Neural cell (in vitro differentiated cells): Measurements from ENCODE around the gene PEAK1. TPM values are rescaled to one million over a fixed set of nuclear protein-coding genes. Genes with fewer than 3 reads are reported as not detected.

Experiments
- H2AFZ ChIP-seq: fragments of 200-600, 300-800 bp; sonication (generic), shearing (Covaris generic); 2 replicates; pipeline ENCODE4 v1.6.0; 2014; ENCODE audit warnings: low read depth, mild to moderate bottlenecking, antibody characterized with exemption, low read length, moderate library complexity
- H3F3A ChIP-seq: fragments of 200-600 bp; shearing (Covaris generic); 2 replicates; pipeline ENCODE4 v1.6.1; 2016; ENCODE audit warnings: mild to moderate bottlenecking, moderate library complexity, mixed read lengths, antibody characterized with exemption, low read length; ENCODE audit not compliant: insufficient read depth, poor library complexity, severe bottlenecking
- H3K27ac ChIP-seq: fragments of 200-600, 300-800 bp; sonication (generic), shearing (Covaris generic); 2 replicates; pipeline ENCODE4 v1.5.1; 2014; ENCODE audit warnings: mild to moderate bottlenecking, low read length, moderate library complexity
- H3K27me3 ChIP-seq: fragments of 300-800, 200-600 bp; sonication (generic), shearing (Covaris generic); 2 replicates; pipeline ENCODE4 v1.6.0; 2014; ENCODE audit warnings: mild to moderate bottlenecking, low read depth, low read length, moderate library complexity; ENCODE audit not compliant: insufficient read depth
- H3K36me3 ChIP-seq: fragments of 300-800, 200-600 bp; sonication (generic), shearing (Covaris generic); 2 replicates; pipeline ENCODE4 v1.5.1; 2014; ENCODE audit warnings: mild to moderate bottlenecking, antibody characterized with exemption, low read length, moderate library complexity; ENCODE audit not compliant: insufficient read depth
- H3K4me2 ChIP-seq: fragments of 300-800, 200-600 bp; sonication (generic), shearing (Covaris generic); 2 replicates; pipeline ENCODE4 v1.6.0; 2014; ENCODE audit warnings: mild to moderate bottlenecking, low read length
- H3K4me3 ChIP-seq: fragments of 300-800, 200-600 bp; sonication (generic), shearing (Covaris generic); 2 replicates; pipeline ENCODE4 v1.5.1; 2014; ENCODE audit warnings: mild to moderate bottlenecking, low read length, moderate library complexity
- H3K79me2 ChIP-seq: fragments of 200-600 bp; shearing (Covaris generic); replicated peaks from 2 replicates; pipeline ENCODE4 v1.6.0; 2014; ENCODE audit warnings: mild to moderate bottlenecking, low read length, moderate library complexity; ENCODE audit not compliant: insufficient read depth
- H3K9ac ChIP-seq: fragments of 300-800, 200-600 bp; sonication (generic), shearing (Covaris generic); 2 replicates; pipeline ENCODE4 v1.6.1; 2016; ENCODE audit warnings: mild to moderate bottlenecking, low read length, mixed read lengths
- H3K9me2 ChIP-seq: fragments of 200-600 bp; shearing (Covaris generic); 2 replicates; pipeline ENCODE4 v1.6.1; 2016; ENCODE audit warnings: mild to moderate bottlenecking, low read length, mixed read lengths; ENCODE audit not compliant: insufficient read depth
- H3K9me3 ChIP-seq: fragments of 200-600, 300-800 bp; sonication (generic), shearing (Covaris generic); 2 replicates; pipeline ENCODE4 v1.6.1; 2016; ENCODE audit warnings: mild to moderate bottlenecking, mixed run types, low read length, moderate library complexity, mixed read lengths
- H4K20me1 ChIP-seq: fragments of 200-600 bp; shearing (Covaris generic); 2 replicates; pipeline ENCODE4 v1.6.1; 2016; ENCODE audit warnings: mild to moderate bottlenecking, mixed run types; ENCODE audit not compliant: insufficient read depth
- EZH2 ChIP-seq: fragments of 200-600, 300-800 bp; shearing (Covaris generic), sonication (generic); IDR thresholded peaks from 2 replicates; pipeline ENCODE4 v1.6.1; 2014; ENCODE audit warnings: antibody characterized with exemption, low read length, borderline replicate concordance, mild to moderate bottlenecking; ENCODE audit not compliant: insufficient read depth, poor library complexity, severe bottlenecking
- MXI1 ChIP-seq: fragments of 450-650 bp; conservative IDR thresholded peaks from 2 replicates; pipeline ENCODE4 v1.6.1; 2014; ENCODE audit warnings: antibody characterized with exemption, mild to moderate bottlenecking; ENCODE audit not compliant: poor library complexity, severe bottlenecking
- POLR2AphosphoS5 ChIP-seq: IDR thresholded peaks from 2 replicates; pipeline ENCODE4 v1.6.1; 2012
- RAD21 ChIP-seq: fragments of 450-650 bp; conservative IDR thresholded peaks from 2 replicates; pipeline ENCODE4 v1.6.1; 2014; ENCODE audit warnings: antibody characterized with exemption, mild to moderate bottlenecking, moderate library complexity
- SMC3 ChIP-seq: fragments of 450-650 bp; conservative IDR thresholded peaks from 2 replicates; pipeline ENCODE4 v1.6.1; 2014; ENCODE audit warnings: antibody characterized with exemption, mild to moderate bottlenecking, moderate library complexity; ENCODE audit not compliant: poor library complexity
- TAF1 ChIP-seq: IDR thresholded peaks from 2 replicates; pipeline ENCODE4 v1.6.1; 2012; ENCODE audit warnings: low read depth
- polyA plus RNA-seq: library from polyadenylated mRNA; depleted of rRNA; stranded (reverse); fragments of >200 nt; gene quantifications from 2 replicates; pipeline ENCODE4 v1.2.3, GENCODE V29; 2014
- TF ChIP-seq, protein P1 (sequence below): IDR thresholded peaks from 2 replicates; pipeline ENCODE4 v1.6.1; 2012; ENCODE audit warnings: borderline replicate concordance
- TF ChIP-seq, protein P2 (sequence below): fragments of 450-650 bp; IDR thresholded peaks from 2 replicates; pipeline ENCODE4 v1.5.1; 2014; ENCODE audit warnings: antibody characterized with exemption, mild to moderate bottlenecking, moderate library complexity; ENCODE audit not compliant: poor library complexity, severe bottlenecking

PEAK1 gene
- polyA plus RNA-seq, 1 donor from 2014 or later: 5.8 TPM

DNA sequence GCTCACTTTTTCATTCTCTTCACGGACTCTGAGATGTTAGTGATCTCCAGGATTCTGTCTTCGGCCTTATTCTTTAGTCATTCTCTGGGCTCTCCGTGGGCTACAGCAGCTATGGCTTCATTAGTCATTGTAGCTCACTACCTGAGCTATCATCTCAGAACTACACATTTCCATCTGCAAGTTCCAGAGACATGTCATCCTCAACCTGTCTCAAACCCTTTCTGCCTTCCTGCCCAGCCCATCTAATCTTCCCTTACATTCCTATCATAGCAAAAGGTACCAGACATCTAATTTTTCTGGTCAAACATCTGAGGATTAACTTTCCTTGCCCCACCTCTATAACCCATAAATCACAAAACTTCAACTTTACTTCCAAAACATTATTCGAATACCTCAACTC is 362.2 kb downstream of the PEAK1 start:
- no peaks in the 10 kb centered on the region for H3F3A ChIP-seq
- no peak overlapping the region for H3K27ac ChIP-seq
- H4K20me1 ChIP-seq: no peaks in the 10 kb centered on the region
- no peaks in the 10 kb centered on the region for H3K9me2 ChIP-seq
- H3K36me3 ChIP-seq: no peaks in the 10 kb centered on the region
- H3K4me2 ChIP-seq: no peak overlapping the region
- no peaks in the 10 kb centered on the region for H3K9me3 ChIP-seq
- no peaks in the 10 kb centered on the region for H3K27me3 ChIP-seq
- no peak overlapping the region for H3K9ac ChIP-seq
- no peak for TF ChIP-seq TAF1
- TF ChIP-seq EZH2: no peak
- H3K79me2 ChIP-seq: peaks cover 51% of the 10 kb centered on the region
- H3K4me3 ChIP-seq: no peak overlapping the region
- H2AFZ ChIP-seq: no peak overlapping the region

DNA sequence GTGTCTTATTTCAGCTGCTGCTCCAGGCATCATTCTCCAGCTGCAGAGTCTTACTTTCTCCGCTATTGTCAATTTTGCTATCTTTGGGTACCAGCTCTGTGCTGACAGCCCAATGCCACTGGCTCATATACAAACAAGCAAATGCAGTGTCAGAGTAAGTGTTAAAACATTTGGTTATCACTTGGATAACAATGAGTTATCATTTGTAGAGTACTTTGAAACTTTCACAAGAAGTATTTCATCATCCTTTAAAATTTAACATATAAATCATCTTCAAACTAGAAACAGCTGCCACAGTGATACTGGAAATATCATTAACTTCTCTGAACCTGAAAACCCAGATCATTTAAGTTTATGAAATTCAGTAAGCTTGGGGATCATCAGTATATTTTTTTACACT is 362.8 kb downstream of the PEAK1 start:
- Histone ChIP-seq H3K4me2 (no peak overlapping the region), H3K4me3 (no peak overlapping the region), H3F3A (no peaks in the 10 kb centered on the region), H3K27me3 (no peaks in the 10 kb centered on the region), H3K79me2 (peaks cover 45% of the 10 kb centered on the region), H3K36me3 (no peaks in the 10 kb centered on the region), H3K9ac (no peak overlapping the region), H3K27ac (no peak overlapping the region), H2AFZ (no peak overlapping the region), H3K9me2 (no peaks in the 10 kb centered on the region), H3K9me3 (no peaks in the 10 kb centered on the region), H4K20me1 (no peaks in the 10 kb centered on the region)
- TF ChIP-seq TAF1: no peak
- TF ChIP-seq SMC3: no peak
- no peak for TF ChIP-seq POLR2AphosphoS5
- TF ChIP-seq, protein P1, sequence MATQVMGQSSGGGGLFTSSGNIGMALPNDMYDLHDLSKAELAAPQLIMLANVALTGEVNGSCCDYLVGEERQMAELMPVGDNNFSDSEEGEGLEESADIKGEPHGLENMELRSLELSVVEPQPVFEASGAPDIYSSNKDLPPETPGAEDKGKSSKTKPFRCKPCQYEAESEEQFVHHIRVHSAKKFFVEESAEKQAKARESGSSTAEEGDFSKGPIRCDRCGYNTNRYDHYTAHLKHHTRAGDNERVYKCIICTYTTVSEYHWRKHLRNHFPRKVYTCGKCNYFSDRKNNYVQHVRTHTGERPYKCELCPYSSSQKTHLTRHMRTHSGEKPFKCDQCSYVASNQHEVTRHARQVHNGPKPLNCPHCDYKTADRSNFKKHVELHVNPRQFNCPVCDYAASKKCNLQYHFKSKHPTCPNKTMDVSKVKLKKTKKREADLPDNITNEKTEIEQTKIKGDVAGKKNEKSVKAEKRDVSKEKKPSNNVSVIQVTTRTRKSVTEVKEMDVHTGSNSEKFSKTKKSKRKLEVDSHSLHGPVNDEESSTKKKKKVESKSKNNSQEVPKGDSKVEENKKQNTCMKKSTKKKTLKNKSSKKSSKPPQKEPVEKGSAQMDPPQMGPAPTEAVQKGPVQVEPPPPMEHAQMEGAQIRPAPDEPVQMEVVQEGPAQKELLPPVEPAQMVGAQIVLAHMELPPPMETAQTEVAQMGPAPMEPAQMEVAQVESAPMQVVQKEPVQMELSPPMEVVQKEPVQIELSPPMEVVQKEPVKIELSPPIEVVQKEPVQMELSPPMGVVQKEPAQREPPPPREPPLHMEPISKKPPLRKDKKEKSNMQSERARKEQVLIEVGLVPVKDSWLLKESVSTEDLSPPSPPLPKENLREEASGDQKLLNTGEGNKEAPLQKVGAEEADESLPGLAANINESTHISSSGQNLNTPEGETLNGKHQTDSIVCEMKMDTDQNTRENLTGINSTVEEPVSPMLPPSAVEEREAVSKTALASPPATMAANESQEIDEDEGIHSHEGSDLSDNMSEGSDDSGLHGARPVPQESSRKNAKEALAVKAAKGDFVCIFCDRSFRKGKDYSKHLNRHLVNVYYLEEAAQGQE: no peak

GRCh38 chr15:77053709-77054108 is 366.2 kb downstream of the PEAK1 start:
- Histone ChIP-seq H3K4me2 (no peak overlapping the region), H3K27me3 (no peaks in the 10 kb centered on the region), H3K9ac (no peak overlapping the region), H2AFZ (no peak overlapping the region), H4K20me1 (no peaks in the 10 kb centered on the region), H3K79me2 (peaks cover 16% of the 10 kb centered on the region), H3K9me2 (no peaks in the 10 kb centered on the region), H3K9me3 (no peaks in the 10 kb centered on the region), H3K4me3 (no peak overlapping the region), H3K27ac (no peak overlapping the region), H3F3A (no peaks in the 10 kb centered on the region), H3K36me3 (peaks cover 5% of the 10 kb centered on the region)
- no peak for TF ChIP-seq MXI1
- no peak for TF ChIP-seq RAD21
- no peak for TF ChIP-seq EZH2
- TF ChIP-seq, protein P2, sequence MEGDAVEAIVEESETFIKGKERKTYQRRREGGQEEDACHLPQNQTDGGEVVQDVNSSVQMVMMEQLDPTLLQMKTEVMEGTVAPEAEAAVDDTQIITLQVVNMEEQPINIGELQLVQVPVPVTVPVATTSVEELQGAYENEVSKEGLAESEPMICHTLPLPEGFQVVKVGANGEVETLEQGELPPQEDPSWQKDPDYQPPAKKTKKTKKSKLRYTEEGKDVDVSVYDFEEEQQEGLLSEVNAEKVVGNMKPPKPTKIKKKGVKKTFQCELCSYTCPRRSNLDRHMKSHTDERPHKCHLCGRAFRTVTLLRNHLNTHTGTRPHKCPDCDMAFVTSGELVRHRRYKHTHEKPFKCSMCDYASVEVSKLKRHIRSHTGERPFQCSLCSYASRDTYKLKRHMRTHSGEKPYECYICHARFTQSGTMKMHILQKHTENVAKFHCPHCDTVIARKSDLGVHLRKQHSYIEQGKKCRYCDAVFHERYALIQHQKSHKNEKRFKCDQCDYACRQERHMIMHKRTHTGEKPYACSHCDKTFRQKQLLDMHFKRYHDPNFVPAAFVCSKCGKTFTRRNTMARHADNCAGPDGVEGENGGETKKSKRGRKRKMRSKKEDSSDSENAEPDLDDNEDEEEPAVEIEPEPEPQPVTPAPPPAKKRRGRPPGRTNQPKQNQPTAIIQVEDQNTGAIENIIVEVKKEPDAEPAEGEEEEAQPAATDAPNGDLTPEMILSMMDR: no peak
